Measurements from ENCODE around the gene SEMA5A.

- TF ChIP-seq POLR2AphosphoS5 (IDR thresholded peaks at IDR 0.05; ENCODE audit: low read depth): no peak
- no peak for TF ChIP-seq REST (IDR thresholded peaks at IDR 0.05; ENCODE audit: insufficient replicate concordance, low read depth)
Observed at GRCh38 chr5:9302218-9302617, 243.7 kb downstream of the SEMA5A start.
